ENCODE measurements around the gene LCN10. TPM values are rescaled to one million over a fixed set of nuclear protein-coding genes. Genes with fewer than 3 reads are reported as not detected.
A peak's percentile ranks its signal among the peaks of the same experiment; 100 is the strongest.

Gene LCN10
- total and polyA plus RNA-seq, 9 of the 15 experiments (the other 6 are each of a cell fraction or from before 2014, with no cell fraction given), result 0.10 to 0.21 (median 0.14) TPM; not detected in 6

DNA sequence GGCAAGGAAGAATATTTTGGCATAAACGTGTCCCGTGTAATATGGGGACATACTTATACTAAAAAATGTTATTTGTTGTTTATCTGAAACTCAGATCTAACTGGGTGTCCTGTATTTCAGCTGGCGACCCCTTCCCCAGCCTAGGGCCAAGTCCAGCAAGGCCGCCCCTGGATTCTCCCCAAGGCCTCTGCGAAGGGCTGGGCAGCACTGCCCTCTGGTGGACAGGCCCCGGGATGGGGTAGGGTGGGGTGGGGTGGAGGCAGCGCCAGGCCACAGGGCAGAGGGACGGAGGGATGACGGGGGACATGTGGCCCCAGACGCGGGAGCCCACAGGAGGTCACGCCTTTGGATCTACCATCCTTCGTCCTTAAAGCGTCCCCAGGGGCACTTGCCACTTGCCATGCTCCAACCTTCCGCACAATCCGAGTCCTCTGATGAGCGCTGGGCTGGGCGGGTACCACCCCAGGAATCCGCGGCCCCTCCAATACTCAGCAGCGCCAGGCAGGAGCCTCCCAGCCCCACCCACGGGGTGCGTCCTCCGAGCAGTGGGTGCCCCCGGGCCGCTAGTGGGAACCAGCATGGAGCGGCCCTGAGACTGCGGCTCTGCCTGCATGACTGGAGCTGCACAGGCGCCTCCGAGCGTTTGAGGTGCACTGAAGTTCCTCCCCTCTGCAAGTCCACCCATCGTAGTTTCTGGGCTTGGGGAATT, 48.4 kb downstream of the LCN10 start (continued):
- TF ChIP-seq, protein P1, sequence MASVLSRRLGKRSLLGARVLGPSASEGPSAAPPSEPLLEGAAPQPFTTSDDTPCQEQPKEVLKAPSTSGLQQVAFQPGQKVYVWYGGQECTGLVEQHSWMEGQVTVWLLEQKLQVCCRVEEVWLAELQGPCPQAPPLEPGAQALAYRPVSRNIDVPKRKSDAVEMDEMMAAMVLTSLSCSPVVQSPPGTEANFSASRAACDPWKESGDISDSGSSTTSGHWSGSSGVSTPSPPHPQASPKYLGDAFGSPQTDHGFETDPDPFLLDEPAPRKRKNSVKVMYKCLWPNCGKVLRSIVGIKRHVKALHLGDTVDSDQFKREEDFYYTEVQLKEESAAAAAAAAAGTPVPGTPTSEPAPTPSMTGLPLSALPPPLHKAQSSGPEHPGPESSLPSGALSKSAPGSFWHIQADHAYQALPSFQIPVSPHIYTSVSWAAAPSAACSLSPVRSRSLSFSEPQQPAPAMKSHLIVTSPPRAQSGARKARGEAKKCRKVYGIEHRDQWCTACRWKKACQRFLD (CRISPR knock-in tag; IDR thresholded peaks at IDR 0.05), result no peak
- TF ChIP-seq HSF4 (CRISPR knock-in tag; IDR thresholded peaks at IDR 0.05; ENCODE audit: borderline replicate concordance), result no peak
- TF ChIP-seq, protein P2, sequence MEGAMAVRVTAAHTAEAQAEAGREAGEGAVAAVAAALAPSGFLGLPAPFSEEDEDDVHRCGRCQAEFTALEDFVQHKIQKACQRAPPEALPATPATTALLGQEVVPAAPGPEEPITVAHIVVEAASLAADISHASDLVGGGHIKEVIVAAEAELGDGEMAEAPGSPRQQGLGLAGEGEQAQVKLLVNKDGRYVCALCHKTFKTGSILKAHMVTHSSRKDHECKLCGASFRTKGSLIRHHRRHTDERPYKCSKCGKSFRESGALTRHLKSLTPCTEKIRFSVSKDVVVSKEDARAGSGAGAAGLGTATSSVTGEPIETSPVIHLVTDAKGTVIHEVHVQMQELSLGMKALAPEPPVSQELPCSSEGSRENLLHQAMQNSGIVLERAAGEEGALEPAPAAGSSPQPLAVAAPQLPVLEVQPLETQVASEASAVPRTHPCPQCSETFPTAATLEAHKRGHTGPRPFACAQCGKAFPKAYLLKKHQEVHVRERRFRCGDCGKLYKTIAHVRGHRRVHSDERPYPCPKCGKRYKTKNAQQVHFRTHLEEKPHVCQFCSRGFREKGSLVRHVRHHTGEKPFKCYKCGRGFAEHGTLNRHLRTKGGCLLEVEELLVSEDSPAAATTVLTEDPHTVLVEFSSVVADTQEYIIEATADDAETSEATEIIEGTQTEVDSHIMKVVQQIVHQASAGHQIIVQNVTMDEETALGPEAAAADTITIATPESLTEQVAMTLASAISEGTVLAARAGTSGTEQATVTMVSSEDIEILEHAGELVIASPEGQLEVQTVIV (CRISPR knock-in tag; IDR thresholded peaks at IDR 0.05; ENCODE audit: borderline replicate concordance), result no peak
- TF ChIP-seq, protein P3, sequence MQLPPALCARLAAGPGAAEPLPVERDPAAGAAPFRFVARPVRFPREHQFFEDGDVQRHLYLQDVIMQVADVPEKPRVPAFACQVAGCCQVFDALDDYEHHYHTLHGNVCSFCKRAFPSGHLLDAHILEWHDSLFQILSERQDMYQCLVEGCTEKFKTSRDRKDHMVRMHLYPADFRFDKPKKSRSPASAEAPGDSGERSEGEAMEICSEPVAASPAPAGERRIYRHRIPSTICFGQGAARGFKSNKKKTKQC (CRISPR knock-in tag; IDR thresholded peaks at IDR 0.05), result 0 out of 2 replicates have a peak, but pooled peaks have one; percentile 43
- TF ChIP-seq, protein P4, sequence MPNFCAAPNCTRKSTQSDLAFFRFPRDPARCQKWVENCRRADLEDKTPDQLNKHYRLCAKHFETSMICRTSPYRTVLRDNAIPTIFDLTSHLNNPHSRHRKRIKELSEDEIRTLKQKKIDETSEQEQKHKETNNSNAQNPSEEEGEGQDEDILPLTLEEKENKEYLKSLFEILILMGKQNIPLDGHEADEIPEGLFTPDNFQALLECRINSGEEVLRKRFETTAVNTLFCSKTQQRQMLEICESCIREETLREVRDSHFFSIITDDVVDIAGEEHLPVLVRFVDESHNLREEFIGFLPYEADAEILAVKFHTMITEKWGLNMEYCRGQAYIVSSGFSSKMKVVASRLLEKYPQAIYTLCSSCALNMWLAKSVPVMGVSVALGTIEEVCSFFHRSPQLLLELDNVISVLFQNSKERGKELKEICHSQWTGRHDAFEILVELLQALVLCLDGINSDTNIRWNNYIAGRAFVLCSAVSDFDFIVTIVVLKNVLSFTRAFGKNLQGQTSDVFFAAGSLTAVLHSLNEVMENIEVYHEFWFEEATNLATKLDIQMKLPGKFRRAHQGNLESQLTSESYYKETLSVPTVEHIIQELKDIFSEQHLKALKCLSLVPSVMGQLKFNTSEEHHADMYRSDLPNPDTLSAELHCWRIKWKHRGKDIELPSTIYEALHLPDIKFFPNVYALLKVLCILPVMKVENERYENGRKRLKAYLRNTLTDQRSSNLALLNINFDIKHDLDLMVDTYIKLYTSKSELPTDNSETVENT (CRISPR knock-in tag; IDR thresholded peaks at IDR 0.05), result no peak
- TF ChIP-seq, protein P5, sequence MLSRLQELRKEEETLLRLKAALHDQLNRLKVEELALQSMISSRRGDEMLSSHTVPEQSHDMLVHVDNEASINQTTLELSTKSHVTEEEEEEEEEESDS (CRISPR knock-in tag; IDR thresholded peaks at IDR 0.05), result no peak
- TF ChIP-seq, protein P6, sequence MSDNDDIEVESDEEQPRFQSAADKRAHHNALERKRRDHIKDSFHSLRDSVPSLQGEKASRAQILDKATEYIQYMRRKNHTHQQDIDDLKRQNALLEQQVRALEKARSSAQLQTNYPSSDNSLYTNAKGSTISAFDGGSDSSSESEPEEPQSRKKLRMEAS (CRISPR knock-in tag; IDR thresholded peaks at IDR 0.05), result 0 out of 2 replicates have a peak, but pooled peaks have one; percentile 51
- no peak for TF ChIP-seq SIX5 (IDR thresholded peaks at IDR 0.05; ENCODE audit: borderline replicate concordance in 1 of 2, insufficient read depth in 1 of 2, low read depth in 1 of 2, low read length in 2 of 2)
- TF ChIP-seq, protein P7, sequence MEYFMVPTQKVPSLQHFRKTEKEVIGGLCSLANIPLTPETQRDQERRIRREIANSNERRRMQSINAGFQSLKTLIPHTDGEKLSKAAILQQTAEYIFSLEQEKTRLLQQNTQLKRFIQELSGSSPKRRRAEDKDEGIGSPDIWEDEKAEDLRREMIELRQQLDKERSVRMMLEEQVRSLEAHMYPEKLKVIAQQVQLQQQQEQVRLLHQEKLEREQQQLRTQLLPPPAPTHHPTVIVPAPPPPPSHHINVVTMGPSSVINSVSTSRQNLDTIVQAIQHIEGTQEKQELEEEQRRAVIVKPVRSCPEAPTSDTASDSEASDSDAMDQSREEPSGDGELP (CRISPR knock-in tag; IDR thresholded peaks at IDR 0.05; ENCODE audit: borderline replicate concordance), result peak; percentile 29; the same call in 1 of the 2 replicates
- TF ChIP-seq ZNF263 (CRISPR knock-in tag; IDR thresholded peaks at IDR 0.05; ENCODE audit: borderline replicate concordance), result peak; percentile 72; the same call in 1 of the 2 replicates
- TF ChIP-seq SIN3B (IDR thresholded peaks at IDR 0.05; ENCODE audit: low read depth), result 0 out of 2 replicates have a peak, but pooled peaks have one; percentile 38
- peak; percentile 44; the same call in 1 of the 2 replicates for TF ChIP-seq STAG1 (CRISPR knock-in tag; IDR thresholded peaks at IDR 0.05; ENCODE audit: borderline replicate concordance)
- no peak for TF ChIP-seq RBM22 (IDR thresholded peaks at IDR 0.05; ENCODE audit: low read depth, low read length, poor library complexity, severe bottlenecking)
- no peak for TF ChIP-seq ZNF12 (CRISPR knock-in tag; IDR thresholded peaks at IDR 0.05)
- peak; percentile 47; the same call in 1 of the 2 replicates for TF ChIP-seq GABPB1 (CRISPR knock-in tag; IDR thresholded peaks at IDR 0.05)
- peak; percentile 35; the same call in 1 of the 2 replicates for TF ChIP-seq KLF6 (CRISPR knock-in tag; IDR thresholded peaks at IDR 0.05; ENCODE audit: borderline replicate concordance)
- no peak for TF ChIP-seq CHD1 (IDR thresholded peaks at IDR 0.05; ENCODE audit: low read length)
